GM12874 (cell line): ENCODE measurements around the gene EXPH5.

Source experiments
- CTCF ChIP-seq: IDR thresholded peaks from 2 replicates; pipeline ENCODE4 v1.5.1; 2011; ENCODE audit warnings: low read depth, mild to moderate bottlenecking, control low read depth, low read length, moderate library complexity; ENCODE audit not compliant: insufficient read depth

EXPH5 gene

DNA sequence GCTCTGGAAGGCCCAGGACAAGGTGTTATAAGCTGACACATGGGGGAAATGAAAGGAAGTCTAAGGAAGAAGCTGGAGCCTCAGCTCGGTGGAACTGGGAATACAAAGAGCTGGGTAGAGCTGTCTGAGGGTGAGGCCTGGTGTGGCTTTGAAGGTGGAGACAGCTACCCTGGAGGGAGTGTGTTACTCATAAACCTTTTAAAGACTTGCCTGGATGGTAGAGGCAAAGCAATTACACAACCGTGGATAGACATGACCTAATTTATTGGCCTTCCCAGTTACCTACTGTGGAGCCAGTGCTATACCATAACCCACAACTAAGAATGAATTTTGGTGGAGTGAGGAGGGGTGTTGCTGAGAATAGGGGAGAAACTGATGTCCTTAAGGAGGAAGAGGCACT is 22.6 kb downstream of the EXPH5 start:
- TF ChIP-seq CTCF = no peak

DNA sequence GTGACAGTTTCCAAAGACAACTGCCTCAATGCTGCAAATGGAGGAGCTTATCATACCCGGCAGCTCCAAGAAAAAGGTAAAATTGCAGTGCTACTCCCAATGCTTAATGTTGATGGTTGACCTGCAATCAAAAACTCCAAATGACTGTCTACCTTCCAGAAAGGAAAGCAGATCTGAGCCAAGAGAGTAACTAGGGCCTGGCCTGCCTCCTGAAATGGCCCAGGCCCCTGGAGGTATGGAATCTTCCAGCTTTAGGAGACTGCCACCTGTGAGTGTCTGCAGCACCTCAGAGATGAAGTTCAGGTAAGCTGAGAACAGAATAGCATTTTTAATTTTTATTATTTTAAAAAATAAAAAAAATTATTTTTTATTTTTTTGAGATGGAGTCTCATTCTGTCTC is 23.7 kb downstream of the EXPH5 start:
- TF ChIP-seq CTCF = no peak

GRCh38 chr11:108568195-108568858 is 25.2 kb downstream of the EXPH5 start:
- TF ChIP-seq CTCF = no peak

DNA sequence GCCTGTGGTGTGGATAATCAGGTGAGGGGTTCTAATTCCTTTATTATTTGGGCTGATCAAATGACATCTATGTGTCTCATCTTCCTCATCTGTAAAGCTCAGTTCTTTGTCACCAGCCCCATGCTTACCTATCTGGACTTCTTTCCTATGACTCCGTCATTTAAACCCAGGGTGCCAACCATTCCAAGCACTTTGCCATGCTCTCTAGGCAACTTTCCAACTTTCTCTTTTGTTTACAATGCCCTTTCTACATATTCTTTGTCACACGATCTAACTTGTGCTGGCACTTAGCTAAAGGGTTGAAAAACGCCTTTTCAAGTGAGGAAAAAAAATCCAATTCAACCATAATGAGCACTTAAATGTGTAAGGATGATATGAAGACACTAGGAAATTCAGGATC is 27.9 kb downstream of the EXPH5 start:
- no peak for TF ChIP-seq CTCF

DNA sequence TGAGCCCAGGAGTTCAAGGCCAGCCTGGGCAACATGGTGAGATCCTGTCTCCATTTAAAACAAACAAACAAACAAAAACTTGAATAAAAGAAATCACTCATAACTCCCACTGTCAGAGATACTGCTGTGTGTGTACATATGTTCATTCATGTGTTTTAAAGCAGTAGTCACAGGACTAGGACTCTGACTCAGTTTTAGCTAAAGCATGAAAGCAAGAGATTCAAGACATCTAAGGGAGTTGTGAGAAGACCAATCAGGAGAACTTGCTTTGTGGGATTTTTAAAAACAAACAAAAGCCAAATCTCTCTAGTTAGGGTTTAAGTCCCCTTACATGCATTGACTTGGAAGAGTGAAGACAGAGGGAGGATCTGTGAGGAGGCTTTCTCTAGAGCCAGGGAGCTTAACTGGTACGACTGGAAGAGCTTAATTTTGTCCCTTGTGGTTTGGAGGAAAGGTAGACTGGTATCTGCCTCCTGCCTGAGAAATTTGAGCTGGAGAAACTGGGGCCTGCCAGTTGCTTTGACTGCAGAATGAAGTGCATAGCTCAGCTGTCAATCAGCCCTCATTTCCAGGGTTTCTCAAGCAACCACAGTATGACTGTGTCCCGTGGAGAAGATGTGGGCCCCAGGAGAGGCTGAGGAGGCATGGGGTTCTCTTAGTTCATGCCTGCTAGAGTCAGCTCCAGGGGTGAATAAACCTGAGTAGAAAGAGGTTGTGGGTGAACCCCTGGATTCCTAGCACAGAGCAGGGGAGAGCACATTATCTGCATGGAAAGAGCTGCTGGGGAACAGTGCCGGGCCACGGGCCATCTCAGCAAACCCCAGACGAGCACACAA is 30.6 kb downstream of the EXPH5 start:
- no peak for TF ChIP-seq CTCF

- TF ChIP-seq CTCF = no peak
Observed at GRCh38 chr11:108561535-108561991, 32.0 kb downstream of the EXPH5 start.

DNA sequence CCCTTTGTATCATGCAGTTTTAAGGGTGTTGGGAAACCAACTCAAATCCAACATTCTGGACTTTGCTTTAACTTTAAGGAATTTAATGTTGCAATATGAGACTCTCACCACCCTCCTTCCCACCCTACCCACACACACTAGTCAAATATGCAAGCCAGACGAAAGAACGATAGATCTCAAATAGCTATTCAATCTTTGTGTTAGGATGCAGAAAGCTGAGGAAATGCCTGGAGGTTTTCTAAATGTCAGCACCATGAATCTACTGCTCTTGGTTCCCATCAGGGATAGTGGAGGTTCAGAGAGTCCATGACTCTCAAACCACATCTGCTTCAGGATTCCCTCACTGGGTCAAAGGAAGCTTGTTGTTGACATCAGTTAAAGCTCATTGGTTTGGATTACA is 33.7 kb downstream of the EXPH5 start:
- no peak for TF ChIP-seq CTCF
